GM23248 (cell line): ENCODE data around the gene CALN1.

ENCODE experiments used
- EZH2 ChIP-seq: fragments of 200-600 bp; sonication (generic); IDR thresholded peaks from 2 replicates; pipeline ENCODE4 v1.6.1; 2018; ENCODE audit warnings: antibody characterized with exemption, mild to moderate bottlenecking; ENCODE audit not compliant: insufficient read depth, poor library complexity, severe bottlenecking
- EZH2phosphoT487 ChIP-seq: fragments of 200-600 bp; sonication (generic); IDR thresholded peaks from 2 replicates; pipeline ENCODE4 v1.6.1; 2018; ENCODE audit warnings: antibody characterized with exemption, moderate library complexity, mild to moderate bottlenecking, low read depth; ENCODE audit not compliant: insufficient read depth

DNA sequence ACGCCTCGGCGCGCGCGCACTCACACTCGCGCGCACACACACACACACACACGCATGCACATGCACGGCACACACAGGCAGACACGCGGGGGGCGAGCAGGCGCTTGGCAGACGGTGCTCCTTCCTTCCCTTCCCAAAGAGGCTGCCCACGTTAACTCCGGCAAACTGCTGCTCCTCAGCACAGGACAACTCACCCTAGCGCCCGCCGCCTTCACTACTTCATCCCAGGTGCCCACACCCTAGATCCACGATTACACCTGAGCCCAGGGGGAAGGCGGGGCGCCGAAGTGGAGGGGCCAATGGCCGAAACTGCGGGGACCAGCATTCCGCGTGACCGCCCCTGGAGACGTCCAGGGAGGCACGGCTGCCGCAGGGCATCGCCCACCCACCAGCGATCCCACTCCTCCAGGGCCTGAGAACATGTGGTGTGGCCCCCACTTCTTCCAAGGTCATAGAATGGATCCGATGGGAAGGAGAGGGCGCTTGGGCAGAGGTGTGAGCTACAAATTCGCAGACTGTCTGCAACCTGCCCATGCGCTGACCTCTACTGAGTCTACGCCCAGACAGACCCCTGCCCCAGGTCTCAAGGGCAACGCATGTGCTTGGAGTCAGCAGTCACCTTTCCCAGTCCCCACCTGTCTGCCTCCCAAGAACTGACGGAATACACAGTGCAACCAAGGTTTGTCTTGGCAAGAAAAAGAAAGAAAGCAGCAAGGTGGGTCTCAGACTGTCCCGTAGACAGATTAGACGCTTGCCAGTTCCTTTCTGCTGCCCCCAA, 74.6 kb downstream of the CALN1 start:
- TF ChIP-seq EZH2 (no peak), EZH2phosphoT487 (no peak)
